Measurements from ENCODE around the gene DIP2C.

GRCh38 chr10:490256-490655 lies 199.2 kb downstream of the DIP2C start:
- TF ChIP-seq POLR2A (IDR thresholded peaks at IDR 0.05) (no peak), CTCF (IDR thresholded peaks at IDR 0.05) (no peak)

Measured in prostate gland (tissue), 2 donors.